HG03439 (cell line): ENCODE measurements around the gene MEIG1.
"Not testable (repeated sequence)": the region's sequence is repeated elsewhere in the genome, so short reads cannot be mapped to it uniquely, and the experiment has no call there.

Source experiments
- ATAC-seq: cut with Tn5 transposase; IDR thresholded peaks from one replicate; pipeline ENCODE4 v1.9.1; 2021; ENCODE audit warnings: mild to moderate bottlenecking, moderate library complexity; ENCODE audit not compliant: unreplicated experiment

MEIG1 gene, protein sequence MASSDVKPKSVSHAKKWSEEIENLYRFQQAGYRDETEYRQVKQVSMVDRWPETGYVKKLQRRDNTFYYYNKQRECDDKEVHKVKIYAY

DNA sequence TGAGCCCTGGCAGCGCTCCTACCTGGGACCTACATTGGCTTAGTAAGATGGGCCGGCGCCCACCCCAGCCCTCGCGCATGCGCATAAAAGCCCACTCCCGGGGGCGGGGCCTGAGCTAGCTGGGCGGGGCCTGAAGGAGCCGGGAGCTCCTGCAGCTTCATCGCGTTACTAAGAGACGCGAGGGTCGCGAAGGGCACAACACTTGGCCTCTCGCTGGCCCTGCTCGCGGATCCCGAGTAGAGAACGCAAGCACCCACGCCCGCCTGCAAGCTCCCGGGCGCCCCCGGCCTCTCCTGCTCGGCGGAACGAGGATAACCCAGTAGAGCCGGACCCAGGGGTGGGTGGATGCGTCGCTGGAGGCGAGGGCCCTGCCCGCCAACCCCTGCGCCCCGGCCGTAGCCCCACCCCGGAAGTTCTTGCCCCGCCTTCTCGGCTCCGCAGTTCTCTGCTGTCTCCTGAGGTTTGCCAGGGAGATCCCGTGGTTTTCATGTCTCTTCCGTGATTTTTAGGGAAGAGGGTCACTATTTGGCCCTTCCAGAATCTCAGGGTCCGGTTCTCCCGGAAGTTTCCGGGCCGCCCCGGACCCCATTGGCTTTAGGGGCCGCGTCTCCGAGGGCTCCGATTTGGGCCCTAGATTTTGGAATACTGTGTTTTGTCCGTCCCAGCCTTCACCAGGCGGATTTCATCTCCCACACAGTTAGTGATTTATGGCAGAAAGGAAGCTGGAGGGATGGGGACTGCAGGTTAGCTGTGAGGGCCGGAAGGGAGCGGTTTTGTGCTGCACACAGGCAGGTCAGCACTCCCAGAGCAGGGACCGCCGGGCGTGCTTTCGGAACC, at the start of gene MEIG1:
Gene MEIG1, plus strand, starts transcription at position 168 of the 837 bp plus-strand sequence. CDS start 7,081 bp downstream, outside the sequence.
- ATAC-seq = peak; percentile 85

DNA sequence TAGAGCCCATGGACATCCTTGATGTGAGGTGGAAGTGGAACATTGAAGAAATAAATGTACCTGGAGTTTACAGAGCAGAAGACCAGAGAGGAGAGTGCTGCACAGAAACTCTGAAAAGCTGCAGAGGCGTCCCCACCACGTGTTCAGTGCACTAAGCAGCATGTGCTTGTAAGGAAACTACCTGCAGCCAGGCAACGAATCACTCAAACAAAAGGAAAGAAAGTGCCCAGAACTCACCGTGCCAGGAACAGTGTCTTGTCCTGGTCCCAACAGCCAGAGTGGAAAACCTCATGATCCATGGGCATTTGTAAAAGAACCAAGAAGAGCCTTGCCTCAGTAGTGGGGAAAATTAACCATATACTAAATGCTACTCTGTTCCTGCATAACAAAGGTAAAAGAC, 48.2 kb upstream of the MEIG1 start:
- ATAC-seq = no peak

- no peak for ATAC-seq
These were observed 47.4 kb upstream of the MEIG1 start for GRCh38 chr10:14911801-14912200.

DNA sequence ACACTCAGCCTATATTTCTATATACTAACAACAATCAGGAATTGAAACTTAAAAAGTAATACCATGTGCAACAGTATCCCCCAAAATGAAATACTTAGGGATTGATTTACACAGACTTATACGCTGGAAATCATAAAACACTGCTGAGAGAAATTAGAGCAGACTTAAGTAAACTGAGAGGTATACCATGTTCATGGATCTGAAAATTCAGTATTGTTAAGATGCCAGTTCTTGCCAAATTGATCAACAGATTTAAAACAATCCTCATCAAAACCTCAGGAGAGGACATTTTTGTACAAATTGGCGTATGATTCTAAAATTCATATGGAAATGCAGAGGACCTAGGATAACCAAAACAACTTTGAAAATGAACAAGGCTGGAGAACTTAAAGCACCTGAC, 42.6 kb upstream of the MEIG1 start:
- ATAC-seq = no peak

- no peak for ATAC-seq
These were observed 41.4 kb upstream of the MEIG1 start for GRCh38 chr10:14917827-14918226.

- ATAC-seq = no peak
These were observed 40.2 kb upstream of the MEIG1 start for GRCh38 chr10:14918964-14919363.

DNA sequence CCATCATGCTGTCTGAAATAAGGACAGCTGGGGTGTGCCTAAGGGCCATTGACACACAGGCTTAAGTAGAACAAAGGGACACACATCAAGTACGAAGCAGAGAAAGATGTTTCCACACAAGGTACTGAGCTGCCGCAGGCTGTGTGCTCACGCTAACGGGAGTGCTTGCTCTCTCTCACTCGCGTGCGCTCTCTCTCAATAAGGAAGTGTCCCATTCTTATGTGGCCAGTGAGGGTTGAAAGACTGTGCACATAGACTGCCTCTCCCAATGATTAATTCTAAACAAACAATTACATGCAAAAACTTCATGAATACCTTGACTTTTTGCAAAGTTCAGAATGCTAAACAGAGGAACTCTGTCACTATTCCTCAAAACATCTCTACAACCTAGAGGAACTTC, 35.2 kb upstream of the MEIG1 start:
- ATAC-seq = no peak

- ATAC-seq = no peak
These were observed 33.9 kb upstream of the MEIG1 start for GRCh38 chr10:14925268-14925667.

GRCh38 chr10:14926061-14926470, 33.1 kb upstream of the MEIG1 start:
- no peak for ATAC-seq

GRCh38 chr10:14926722-14927416, 32.3 kb upstream of the MEIG1 start:
- ATAC-seq = peak; percentile 96

GRCh38 chr10:14930610-14931009, 28.6 kb upstream of the MEIG1 start:
- ATAC-seq = no peak

DNA sequence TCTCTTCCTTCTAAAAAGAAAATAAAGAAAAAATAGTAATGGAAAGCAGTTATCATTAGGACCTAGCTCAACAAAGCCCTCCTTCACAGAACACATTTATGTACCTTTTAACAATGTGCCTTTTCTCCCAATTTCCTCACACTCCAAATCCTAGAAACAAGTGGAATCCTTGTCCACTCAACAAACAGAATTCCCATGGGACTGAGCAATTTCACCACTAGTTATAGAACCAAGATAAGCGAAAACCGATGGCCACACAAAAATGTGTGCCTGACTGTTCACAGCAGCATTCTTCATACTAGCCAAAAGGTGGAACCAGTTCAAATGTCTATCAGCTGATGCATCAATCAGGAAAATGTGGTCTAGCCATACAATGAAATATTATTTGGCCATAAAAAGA, 22.6 kb upstream of the MEIG1 start:
- no peak for ATAC-seq

- not testable (repeated sequence) for ATAC-seq
These were observed 20.2 kb upstream of the MEIG1 start for GRCh38 chr10:14938971-14939370.

- ATAC-seq = peak; percentile 70
These were observed 16.8 kb upstream of the MEIG1 start for GRCh38 chr10:14942147-14942949.

GRCh38 chr10:14942950-14943338, 16.2 kb upstream of the MEIG1 start:
- not testable (repeated sequence) for ATAC-seq

DNA sequence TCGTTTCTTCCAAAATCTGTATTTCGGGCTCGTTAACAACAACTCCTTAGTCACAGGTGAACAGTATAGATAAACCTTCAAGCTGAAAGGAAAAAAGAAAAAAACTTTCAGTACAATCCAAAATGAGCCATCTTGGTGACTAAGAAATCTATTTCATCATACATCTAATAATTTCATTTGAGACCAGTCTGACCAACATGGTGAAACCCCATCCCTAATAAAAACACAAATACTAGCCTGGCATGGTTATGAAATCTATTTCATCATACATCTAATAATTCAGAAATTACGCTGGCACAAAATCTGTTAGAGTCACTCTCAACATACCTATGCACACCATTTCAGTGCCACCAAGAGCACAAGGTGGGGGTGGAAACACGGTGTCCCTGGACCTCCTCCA, 14.1 kb upstream of the MEIG1 start:
- no peak for ATAC-seq

- no peak for ATAC-seq
These were observed 11.9 kb upstream of the MEIG1 start for GRCh38 chr10:14947268-14947667.

DNA sequence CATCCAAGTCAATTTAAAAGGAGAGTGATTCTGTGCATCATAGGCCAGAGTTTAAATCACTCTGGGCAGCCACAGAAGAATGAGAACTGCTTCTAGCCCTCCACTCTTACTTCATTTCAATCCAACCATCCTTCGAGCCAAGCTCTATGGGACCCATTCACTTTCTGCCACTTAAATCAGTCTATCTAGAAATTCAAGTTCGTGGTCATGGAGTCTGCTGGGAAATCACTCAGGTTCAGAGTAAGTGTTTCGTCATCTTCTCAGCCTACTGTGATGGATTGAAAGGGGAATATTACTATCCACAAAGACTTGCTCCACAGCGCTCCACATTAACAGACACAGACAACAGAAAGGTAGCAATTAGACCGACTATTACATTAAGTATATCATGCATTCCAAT, 9.9 kb upstream of the MEIG1 start:
- ATAC-seq = no peak

DNA sequence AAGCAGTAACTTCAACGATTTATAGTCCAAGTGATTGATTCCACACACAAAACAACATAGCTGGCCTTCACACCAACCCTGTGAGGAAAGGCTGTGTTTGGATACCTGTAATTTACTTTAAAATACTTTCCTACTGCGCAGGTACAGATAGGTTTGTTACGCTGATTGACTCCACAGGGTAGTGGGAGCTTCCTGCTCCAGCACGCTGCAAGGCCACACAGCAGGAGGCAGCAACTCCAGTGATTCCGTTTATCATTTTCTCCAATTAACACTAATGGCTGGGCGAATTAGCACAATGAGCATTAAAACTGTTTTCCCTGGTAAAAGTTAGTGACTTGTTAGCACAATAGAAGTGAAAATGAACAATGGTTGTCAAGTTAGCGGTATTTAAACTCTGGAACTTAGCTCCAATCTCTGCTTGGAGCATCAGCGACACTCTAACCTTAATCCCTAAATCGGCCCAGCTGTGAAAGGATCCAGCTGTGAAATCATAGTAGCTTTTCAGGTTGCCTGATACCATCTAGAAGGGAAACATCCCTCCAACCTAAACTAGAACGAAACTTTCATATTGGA, 6.3 kb upstream of the MEIG1 start:
- no peak for ATAC-seq

- ATAC-seq = peak; percentile 43
These were observed 5.7 kb upstream of the MEIG1 start for GRCh38 chr10:14953424-14954000.
